Sigmoid colon (tissue), 7 donors: ENCODE results near the gene ZP2. TPM values are rescaled to one million over a fixed set of nuclear protein-coding genes. Genes with fewer than 3 reads are reported as not detected.

Source experiments
- DNase-seq: peaks from one replicate; pipeline ENCODE4 v3.0.0-alpha.2; 2019
- H3K27ac ChIP-seq, 4 donors: fragments of 200-600 bp; sonication (generic); one replicate each; pipeline ENCODE4 v1.5.1; 2016 to 2019; ENCODE audit warnings: mild to moderate bottlenecking in 1 of 4
- H3K27me3 ChIP-seq, 3 donors: fragments of 200-600 bp; sonication (generic); one replicate each; pipeline ENCODE4 v1.5.1; 2019; ENCODE audit warnings: mild to moderate bottlenecking in 1 of 3
- H3K36me3 ChIP-seq, 4 donors: fragments of 200-600 bp; sonication (generic); one replicate each; pipeline ENCODE4 v1.5.1; 2016 to 2019
- H3K4me1 ChIP-seq, 4 donors: fragments of 200-600 bp; sonication (generic); one replicate each; pipeline ENCODE4 v1.5.1; 2017 to 2019
- H3K4me3 ChIP-seq, 4 donors: fragments of 200-600 bp; sonication (generic); one replicate each; pipeline ENCODE4 v1.5.1; 2017 to 2019; ENCODE audit warnings: mild to moderate bottlenecking in 2 of 4, moderate library complexity in 1 of 4
- H3K9me3 ChIP-seq, 4 donors: fragments of 200-600 bp in 3 of 4; sonication (generic) in 3 of 4; one replicate each; pipeline versions ENCODE4 v1.5.1 to v1.6.1; 2013 to 2019
- CTCF ChIP-seq, 4 experiments: fragments of 450-650 bp in 3 of 4; fragments of 200-600 bp in 1 of 4; IDR thresholded peaks; one replicate each; pipeline ENCODE4 v1.5.1; 2016 to 2019; ENCODE audit warnings: antibody characterized with exemption in 4 of 4, mild to moderate bottlenecking in 3 of 4, moderate library complexity in 2 of 4
- EP300 ChIP-seq, 4 donors: sonication (generic); formaldehyde crosslinking; IDR thresholded peaks; one replicate each; pipeline ENCODE4 v1.6.1; 2017; ENCODE audit warnings: antibody characterized with exemption in 4 of 4
- POLR2A ChIP-seq, 2 donors: fragments of 450-650 bp; IDR thresholded peaks; one replicate each; pipeline ENCODE4 v1.6.1; 2016; ENCODE audit warnings: antibody characterized with exemption in 2 of 2, mild to moderate bottlenecking in 2 of 2, moderate library complexity in 2 of 2
- POLR2AphosphoS5 ChIP-seq, 4 donors: sonication (generic); formaldehyde crosslinking; IDR thresholded peaks; one replicate each; pipeline ENCODE4 v1.6.1; 2017; ENCODE audit warnings: antibody characterized with exemption in 4 of 4
- WGBS, 2 donors: extraction: QIAGEN DNeasy Blood & Tissue Kit; methylation state at CpG; one replicate each; pipeline ENCODE4 v1.1.7; 2013; 5-methylcytosine and 5-hydroxymethylcytosine counted together
- intact Hi-C: fragments of 100-400 bp; cut with DNase I; formaldehyde crosslinking; loops from one replicate; pipeline ENCODE4 v1.15.1; 2023
- polyA plus RNA-seq, 3 donors: library from polyadenylated mRNA; stranded (reverse); fragments of 200-250 nt; gene quantifications; one replicate each; pipeline ENCODE4 v1.2.3, GENCODE V29; 2013
- total RNA-seq, 4 donors: library from RNA; depleted of rRNA; stranded (reverse); fragments of >200 nt; gene quantifications; one replicate each; pipeline ENCODE4 v1.1.0, GENCODE V29; 2016
- donor health status: healthy with polysubstance abuse.
- donor health status: Bipolar disorder and iron deficiency.
- donor health status: healthy.

The ZP2 gene
- total and polyA plus RNA-seq, 7 donors, result 0.03 TPM; not detected in 6

- H3K27ac ChIP-seq, result no peak overlapping the region
Measured at GRCh38 chr16:21183995-21184394, 27.4 kb downstream of the ZP2 start.

GRCh38 chr16:21179983-21180365 lies 31.4 kb downstream of the ZP2 start:
- Histone ChIP-seq H3K27me3 (no peaks in the 10 kb centered on the region), H3K4me3 (no peak overlapping the region), H3K9me3 (no peaks in the 10 kb centered on the region), H3K4me1 (no peaks in the 10 kb centered on the region), H3K27ac (no peak overlapping the region), H3K36me3 (peaks cover 23 to 79% (median 39%) of the 10 kb centered on the region in 4 donors)
- intact Hi-C loops, result no loop called here
- no peak for DNase-seq
- WGBS, 2 donors, result 91 to 93% methylated on average over 3 of the region's 3 CpGs
- TF ChIP-seq POLR2AphosphoS5 (IDR thresholded peaks at IDR 0.05) (no peak), EP300 (IDR thresholded peaks at IDR 0.05) (no peak), CTCF (IDR thresholded peaks at IDR 0.05) (no peak), POLR2A (IDR thresholded peaks at IDR 0.05) (no peak)

More at GRCh38 chr16:21183995-21184394, 27.4 kb downstream of the ZP2 start:
- peaks cover 0 to 5% (median 4%) of the 10 kb centered on the region in 4 donors for H3K4me1 ChIP-seq
- intact Hi-C loops, result no loop called here
- DNase-seq, result no peak
- no peak overlapping the region for H3K4me3 ChIP-seq
- no peaks in the 10 kb centered on the region for H3K27me3 ChIP-seq
- H3K9me3 ChIP-seq, result no peaks in the 10 kb centered on the region
- TF ChIP-seq CTCF (IDR thresholded peaks at IDR 0.05) (no peak), POLR2AphosphoS5 (IDR thresholded peaks at IDR 0.05) (no peak), EP300 (IDR thresholded peaks at IDR 0.05) (no peak), POLR2A (IDR thresholded peaks at IDR 0.05) (no peak)
- WGBS, 2 donors, result 93 to 94% methylated on average over 3 of the region's 3 CpGs
- H3K36me3 ChIP-seq, result peaks cover 19 to 38% (median 29%) of the 10 kb centered on the region in 4 donors

GRCh38 chr16:21179126-21179982 lies 32.0 kb downstream of the ZP2 start:
- no peaks in the 10 kb centered on the region for H3K27me3 ChIP-seq
- H3K27ac ChIP-seq, result no peak overlapping the region
- peaks cover 27 to 85% (median 43%) of the 10 kb centered on the region in 4 donors for H3K36me3 ChIP-seq
- no peaks in the 10 kb centered on the region for H3K4me1 ChIP-seq
- DNase-seq, result no peak
- no peak overlapping the region for H3K4me3 ChIP-seq
- no peaks in the 10 kb centered on the region for H3K9me3 ChIP-seq
- WGBS, 2 donors, result 87 to 90% methylated on average over 13 of the region's 13 CpGs
- intact Hi-C loops, result no loop called here
- TF ChIP-seq POLR2A (IDR thresholded peaks at IDR 0.05) (no peak), CTCF (IDR thresholded peaks at IDR 0.05) (no peak), POLR2AphosphoS5 (IDR thresholded peaks at IDR 0.05) (no peak), EP300 (IDR thresholded peaks at IDR 0.05) (no peak)

GRCh38 chr16:21175397-21175796 lies 36.0 kb downstream of the ZP2 start:
- H3K27me3 ChIP-seq, result no peaks in the 10 kb centered on the region
- peaks cover 20 to 100% (median 54%) of the 10 kb centered on the region in 4 donors for H3K36me3 ChIP-seq
- no peak overlapping the region for H3K27ac ChIP-seq
- no peak for DNase-seq
- intact Hi-C loops, result no loop called here
- H3K9me3 ChIP-seq, result no peaks in the 10 kb centered on the region
- no peaks in the 10 kb centered on the region for H3K4me1 ChIP-seq
- TF ChIP-seq CTCF (IDR thresholded peaks at IDR 0.05) (no peak), POLR2A (IDR thresholded peaks at IDR 0.05) (no peak), POLR2AphosphoS5 (IDR thresholded peaks at IDR 0.05) (no peak), EP300 (IDR thresholded peaks at IDR 0.05) (no peak)
- no peak overlapping the region for H3K4me3 ChIP-seq
- WGBS, 2 donors, result 19 to 30% methylated on average over 1 of the region's 1 CpG
